Ovary (tissue), 3 donors: ENCODE results near the gene ADORA1.

ENCODE experiments used
- CTCF ChIP-seq, 3 donors: fragments of 450-650 bp in 2 of 3; fragments of 200-600 bp in 1 of 3; IDR thresholded peaks; one replicate each; pipeline versions ENCODE4 v1.5.1 to v1.8.0; 2016 to 2022; ENCODE audit warnings: antibody characterized with exemption in 3 of 3, mild to moderate bottlenecking in 1 of 3
- POLR2A ChIP-seq: fragments of 450-650 bp; IDR thresholded peaks from one replicate; pipeline ENCODE4 v1.6.1; 2017; ENCODE audit warnings: antibody characterized with exemption, mild to moderate bottlenecking, moderate library complexity
- donor health status: DM: no; HTN: no; CAD: no.

GRCh38 chr1:203151362-203152157 is 24.0 kb downstream of the ADORA1 start:
- no peak for TF ChIP-seq CTCF (IDR thresholded peaks at IDR 0.05)
- no peak for TF ChIP-seq POLR2A
